ENCODE measurements around the gene CGB5.

CGB5 gene

DNA sequence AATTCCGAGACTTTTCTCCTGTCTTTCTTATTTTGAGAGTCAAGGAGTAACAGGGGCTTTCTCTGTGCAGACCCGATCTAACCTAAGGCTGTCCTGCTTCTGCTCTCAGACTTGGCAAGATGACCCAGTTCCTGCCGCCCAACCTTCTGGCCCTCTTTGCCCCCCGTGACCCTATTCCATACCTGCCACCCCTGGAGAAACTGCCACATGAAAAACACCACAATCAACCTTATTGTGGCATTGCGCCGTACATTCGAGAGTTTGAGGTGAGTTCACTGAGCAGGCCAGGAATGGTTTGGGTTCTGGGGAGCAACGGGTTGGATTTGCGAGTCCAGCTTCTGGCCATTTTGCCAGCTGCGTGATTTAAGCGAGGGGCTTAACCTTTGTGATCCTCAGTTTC lies 42.6 kb downstream of the CGB5 start:
- TF ChIP-seq YY1 (IDR thresholded peaks at IDR 0.05; ENCODE audit: low read depth) (no peak), RAD21 (IDR thresholded peaks at IDR 0.05; ENCODE audit: low read depth) (no peak), TAF1 (IDR thresholded peaks at IDR 0.05; ENCODE audit: low read depth) (no peak), ZBTB7A (IDR thresholded peaks at IDR 0.05; ENCODE audit: low read depth) (no peak), TEAD4 (IDR thresholded peaks at IDR 0.05) (no peak), CREB1 (IDR thresholded peaks at IDR 0.05; ENCODE audit: low read depth) (no peak), CEBPB (IDR thresholded peaks at IDR 0.05) (no peak), TCF12 (IDR thresholded peaks at IDR 0.05; ENCODE audit: low read depth) (no peak), EGR1 (IDR thresholded peaks at IDR 0.05) (no peak), FOXM1 (IDR thresholded peaks at IDR 0.05; ENCODE audit: borderline replicate concordance, low read depth) (no peak), NFIC (IDR thresholded peaks at IDR 0.05) (no peak), EP300 (IDR thresholded peaks at IDR 0.05; ENCODE audit: borderline replicate concordance) (no peak)
- TF ChIP-seq, protein P1, sequence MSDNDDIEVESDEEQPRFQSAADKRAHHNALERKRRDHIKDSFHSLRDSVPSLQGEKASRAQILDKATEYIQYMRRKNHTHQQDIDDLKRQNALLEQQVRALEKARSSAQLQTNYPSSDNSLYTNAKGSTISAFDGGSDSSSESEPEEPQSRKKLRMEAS (IDR thresholded peaks at IDR 0.05), result no peak
- TF ChIP-seq, protein P2, sequence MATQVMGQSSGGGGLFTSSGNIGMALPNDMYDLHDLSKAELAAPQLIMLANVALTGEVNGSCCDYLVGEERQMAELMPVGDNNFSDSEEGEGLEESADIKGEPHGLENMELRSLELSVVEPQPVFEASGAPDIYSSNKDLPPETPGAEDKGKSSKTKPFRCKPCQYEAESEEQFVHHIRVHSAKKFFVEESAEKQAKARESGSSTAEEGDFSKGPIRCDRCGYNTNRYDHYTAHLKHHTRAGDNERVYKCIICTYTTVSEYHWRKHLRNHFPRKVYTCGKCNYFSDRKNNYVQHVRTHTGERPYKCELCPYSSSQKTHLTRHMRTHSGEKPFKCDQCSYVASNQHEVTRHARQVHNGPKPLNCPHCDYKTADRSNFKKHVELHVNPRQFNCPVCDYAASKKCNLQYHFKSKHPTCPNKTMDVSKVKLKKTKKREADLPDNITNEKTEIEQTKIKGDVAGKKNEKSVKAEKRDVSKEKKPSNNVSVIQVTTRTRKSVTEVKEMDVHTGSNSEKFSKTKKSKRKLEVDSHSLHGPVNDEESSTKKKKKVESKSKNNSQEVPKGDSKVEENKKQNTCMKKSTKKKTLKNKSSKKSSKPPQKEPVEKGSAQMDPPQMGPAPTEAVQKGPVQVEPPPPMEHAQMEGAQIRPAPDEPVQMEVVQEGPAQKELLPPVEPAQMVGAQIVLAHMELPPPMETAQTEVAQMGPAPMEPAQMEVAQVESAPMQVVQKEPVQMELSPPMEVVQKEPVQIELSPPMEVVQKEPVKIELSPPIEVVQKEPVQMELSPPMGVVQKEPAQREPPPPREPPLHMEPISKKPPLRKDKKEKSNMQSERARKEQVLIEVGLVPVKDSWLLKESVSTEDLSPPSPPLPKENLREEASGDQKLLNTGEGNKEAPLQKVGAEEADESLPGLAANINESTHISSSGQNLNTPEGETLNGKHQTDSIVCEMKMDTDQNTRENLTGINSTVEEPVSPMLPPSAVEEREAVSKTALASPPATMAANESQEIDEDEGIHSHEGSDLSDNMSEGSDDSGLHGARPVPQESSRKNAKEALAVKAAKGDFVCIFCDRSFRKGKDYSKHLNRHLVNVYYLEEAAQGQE (IDR thresholded peaks at IDR 0.05; ENCODE audit: low read depth), result no peak
- TF ChIP-seq, protein P3, sequence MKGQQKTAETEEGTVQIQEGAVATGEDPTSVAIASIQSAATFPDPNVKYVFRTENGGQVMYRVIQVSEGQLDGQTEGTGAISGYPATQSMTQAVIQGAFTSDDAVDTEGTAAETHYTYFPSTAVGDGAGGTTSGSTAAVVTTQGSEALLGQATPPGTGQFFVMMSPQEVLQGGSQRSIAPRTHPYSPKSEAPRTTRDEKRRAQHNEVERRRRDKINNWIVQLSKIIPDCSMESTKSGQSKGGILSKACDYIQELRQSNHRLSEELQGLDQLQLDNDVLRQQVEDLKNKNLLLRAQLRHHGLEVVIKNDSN (IDR thresholded peaks at IDR 0.05), result no peak

DNA sequence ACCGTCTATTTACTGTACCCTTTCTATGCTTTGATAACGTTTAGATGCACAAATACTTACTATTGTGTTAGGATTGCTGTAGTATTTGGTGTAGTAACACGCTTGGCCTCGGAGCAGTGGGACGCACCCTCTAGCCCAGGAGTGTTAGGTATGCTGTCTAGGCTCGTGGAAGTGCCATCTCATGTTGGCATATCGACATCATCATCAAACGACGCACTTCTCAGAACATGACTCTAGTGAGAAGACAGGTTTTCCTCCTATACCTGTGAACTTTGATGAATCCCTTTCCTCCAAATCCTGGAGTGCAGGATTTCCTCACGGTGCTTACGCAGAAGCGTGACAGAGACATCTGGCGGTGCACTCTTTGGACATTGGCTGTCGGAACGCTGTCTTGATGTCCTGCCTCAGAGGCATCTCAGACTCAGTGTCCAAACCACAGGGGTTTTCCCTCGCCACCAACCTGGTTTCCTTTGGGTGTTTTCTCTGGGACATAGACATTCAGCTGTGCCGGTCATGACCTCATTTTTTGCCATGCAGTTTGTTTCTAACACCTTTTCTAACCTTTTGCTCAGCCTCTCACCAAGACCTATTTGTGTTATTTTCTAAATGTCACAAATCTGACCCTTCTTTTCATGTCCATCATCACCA lies 47.9 kb downstream of the CGB5 start:
- TF ChIP-seq TCF12 (IDR thresholded peaks at IDR 0.05; ENCODE audit: low read depth) (no peak), EP300 (IDR thresholded peaks at IDR 0.05; ENCODE audit: borderline replicate concordance) (no peak), FOXM1 (IDR thresholded peaks at IDR 0.05; ENCODE audit: borderline replicate concordance, low read depth) (no peak), CEBPB (IDR thresholded peaks at IDR 0.05) (no peak), TAF1 (IDR thresholded peaks at IDR 0.05; ENCODE audit: low read depth) (no peak), TEAD4 (IDR thresholded peaks at IDR 0.05) (no peak), NFIC (IDR thresholded peaks at IDR 0.05) (no peak)
- TF ChIP-seq, protein P3 (IDR thresholded peaks at IDR 0.05), result no peak
- TF ChIP-seq, protein P2 (IDR thresholded peaks at IDR 0.05; ENCODE audit: low read depth), result no peak

DNA sequence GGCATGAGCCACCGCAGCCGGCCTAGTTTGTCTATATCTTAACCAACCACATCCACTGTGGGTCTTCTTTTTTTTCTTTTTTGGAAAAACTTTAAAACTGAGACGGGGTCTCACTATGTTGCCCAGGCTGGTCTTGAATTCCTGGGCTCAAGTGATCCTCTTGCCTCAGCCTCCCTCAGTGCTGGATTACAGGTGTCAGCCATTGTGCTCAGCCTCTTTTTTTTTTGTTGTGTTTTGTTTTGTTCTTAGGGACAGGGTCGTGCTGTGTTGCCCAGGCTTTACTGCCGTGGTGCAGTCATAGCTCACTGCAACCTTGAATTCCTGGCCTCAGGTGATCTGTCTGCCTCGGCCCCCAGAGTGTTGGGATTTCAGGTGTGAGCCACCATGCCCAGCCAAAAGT lies 49.0 kb downstream of the CGB5 start:
- TF ChIP-seq CREB1 (IDR thresholded peaks at IDR 0.05; ENCODE audit: low read depth), result no peak
- TF ChIP-seq EGR1 (IDR thresholded peaks at IDR 0.05), result no peak
- TF ChIP-seq, protein P3 (IDR thresholded peaks at IDR 0.05), result no peak
- TF ChIP-seq ZBTB7A (IDR thresholded peaks at IDR 0.05; ENCODE audit: low read depth), result no peak
- no peak for TF ChIP-seq NFIC (IDR thresholded peaks at IDR 0.05)
- TF ChIP-seq, protein P2 (IDR thresholded peaks at IDR 0.05; ENCODE audit: low read depth), result no peak
- TF ChIP-seq, protein P1 (IDR thresholded peaks at IDR 0.05), result no peak
- TF ChIP-seq TCF12 (IDR thresholded peaks at IDR 0.05; ENCODE audit: low read depth), result no peak
- TF ChIP-seq YY1 (IDR thresholded peaks at IDR 0.05; ENCODE audit: low read depth), result no peak
- no peak for TF ChIP-seq RAD21 (IDR thresholded peaks at IDR 0.05; ENCODE audit: low read depth)
- TF ChIP-seq CEBPB (IDR thresholded peaks at IDR 0.05), result no peak
- TF ChIP-seq FOXM1 (IDR thresholded peaks at IDR 0.05; ENCODE audit: borderline replicate concordance, low read depth), result no peak
- no peak for TF ChIP-seq TAF1 (IDR thresholded peaks at IDR 0.05; ENCODE audit: low read depth)
- no peak for TF ChIP-seq TEAD4 (IDR thresholded peaks at IDR 0.05)
- TF ChIP-seq EP300 (IDR thresholded peaks at IDR 0.05; ENCODE audit: borderline replicate concordance), result no peak
